Measurements from ENCODE around the gene VPS8.

Gene VPS8

GRCh38 chr3:185049710-185050109, 237.7 kb downstream of the VPS8 start:
- H3K36me3 Mint-ChIP-seq: peaks cover 82% of the 10 kb centered on the region
- ATAC-seq (ENCODE audit: low read depth) (no peak), DNase-seq (ENCODE audit: low spot score in 2 of 2) (no peak)
- no peaks in the 10 kb centered on the region for H3K4me1 Mint-ChIP-seq
- H3K9me3 Mint-ChIP-seq: peaks cover 6% of the 10 kb centered on the region
- no peaks in the 10 kb centered on the region for H3K27me3 Mint-ChIP-seq
- no peak overlapping the region for H3K4me3 Mint-ChIP-seq
- no peak overlapping the region for H3K27ac Mint-ChIP-seq

GRCh38 chr3:185051801-185052200, 239.8 kb downstream of the VPS8 start:
- Mint-ChIP-seq H3K27me3 (no peaks in the 10 kb centered on the region), H3K9me3 (peaks cover 14% of the 10 kb centered on the region), H3K36me3 (peaks cover 85% of the 10 kb centered on the region), H3K4me1 (no peaks in the 10 kb centered on the region), H3K27ac (no peak overlapping the region), H3K4me3 (no peak overlapping the region)
- DNase-seq (ENCODE audit: low spot score in 2 of 2) (no peak), ATAC-seq (ENCODE audit: low read depth) (no peak)

- H3K27ac Mint-ChIP-seq: no peak overlapping the region
- no peaks in the 10 kb centered on the region for H3K4me1 Mint-ChIP-seq
- DNase-seq (ENCODE audit: low spot score in 2 of 2): no peak
- peaks cover 18% of the 10 kb centered on the region for H3K9me3 Mint-ChIP-seq
- no peak overlapping the region for H3K4me3 Mint-ChIP-seq
- H3K27me3 Mint-ChIP-seq: no peaks in the 10 kb centered on the region
- H3K36me3 Mint-ChIP-seq: peaks cover 77% of the 10 kb centered on the region
- ATAC-seq (ENCODE audit: low read depth): no peak
Measured at GRCh38 chr3:185052631-185053030, 240.7 kb downstream of the VPS8 start.

GRCh38 chr3:185056908-185057307, 244.9 kb downstream of the VPS8 start:
- Mint-ChIP-seq H3K36me3 (peaks cover 41% of the 10 kb centered on the region), H3K4me3 (no peak overlapping the region), H3K27me3 (no peaks in the 10 kb centered on the region), H3K27ac (no peak overlapping the region), H3K9me3 (peaks cover 32% of the 10 kb centered on the region), H3K4me1 (no peaks in the 10 kb centered on the region)
- ATAC-seq (ENCODE audit: low read depth): no peak
- no peak for DNase-seq (ENCODE audit: low spot score in 2 of 2)

- DNase-seq (ENCODE audit: low spot score in 2 of 2): no peak
- Mint-ChIP-seq H3K36me3 (peaks cover 32% of the 10 kb centered on the region), H3K4me1 (no peaks in the 10 kb centered on the region), H3K4me3 (no peak overlapping the region), H3K27ac (no peak overlapping the region), H3K27me3 (no peaks in the 10 kb centered on the region), H3K9me3 (peaks cover 32% of the 10 kb centered on the region)
- ATAC-seq (ENCODE audit: low read depth): no peak
Measured at GRCh38 chr3:185057829-185058228, 245.9 kb downstream of the VPS8 start.

GRCh38 chr3:185058796-185059195, 246.8 kb downstream of the VPS8 start:
- Mint-ChIP-seq H3K4me3 (no peak overlapping the region), H3K36me3 (peaks cover 24% of the 10 kb centered on the region), H3K27me3 (peaks cover 1% of the 10 kb centered on the region), H3K27ac (no peak overlapping the region), H3K9me3 (peaks cover 32% of the 10 kb centered on the region), H3K4me1 (no peaks in the 10 kb centered on the region)
- no peak for ATAC-seq (ENCODE audit: low read depth)
- DNase-seq (ENCODE audit: low spot score in 2 of 2): no peak

GRCh38 chr3:185059766-185060165, 247.8 kb downstream of the VPS8 start:
- Mint-ChIP-seq H3K27ac (no peak overlapping the region), H3K4me1 (no peaks in the 10 kb centered on the region), H3K4me3 (no peak overlapping the region), H3K27me3 (peaks cover 1% of the 10 kb centered on the region), H3K36me3 (peaks cover 14% of the 10 kb centered on the region), H3K9me3 (peaks cover 26% of the 10 kb centered on the region)
- DNase-seq (ENCODE audit: low spot score in 2 of 2) (no peak), ATAC-seq (ENCODE audit: low read depth) (no peak)

GRCh38 chr3:185060655-185061054, 248.7 kb downstream of the VPS8 start:
- ATAC-seq (ENCODE audit: low read depth) (no peak), DNase-seq (ENCODE audit: low spot score in 2 of 2) (no peak)
- Mint-ChIP-seq H3K9me3 (peaks cover 22% of the 10 kb centered on the region), H3K27ac (no peak overlapping the region), H3K4me3 (no peak overlapping the region), H3K4me1 (no peaks in the 10 kb centered on the region), H3K36me3 (peaks cover 8% of the 10 kb centered on the region), H3K27me3 (peaks cover 1% of the 10 kb centered on the region)

- Mint-ChIP-seq H3K4me1 (no peaks in the 10 kb centered on the region), H3K36me3 (peaks cover 5% of the 10 kb centered on the region), H3K27ac (no peak overlapping the region), H3K9me3 (peaks cover 16% of the 10 kb centered on the region), H3K27me3 (peaks cover 3% of the 10 kb centered on the region), H3K4me3 (no peak overlapping the region)
- ATAC-seq (ENCODE audit: low read depth): no peak
- no peak for DNase-seq (ENCODE audit: low spot score in 2 of 2)
Measured at GRCh38 chr3:185062191-185062590, 250.2 kb downstream of the VPS8 start.

- H3K4me3 Mint-ChIP-seq: no peak overlapping the region
- H3K36me3 Mint-ChIP-seq: peaks cover 5% of the 10 kb centered on the region
- peaks cover 11% of the 10 kb centered on the region for H3K9me3 Mint-ChIP-seq
- DNase-seq (ENCODE audit: low spot score in 2 of 2): no peak
- no peaks in the 10 kb centered on the region for H3K4me1 Mint-ChIP-seq
- H3K27me3 Mint-ChIP-seq: peaks cover 3% of the 10 kb centered on the region
- no peak for ATAC-seq (ENCODE audit: low read depth)
- no peak overlapping the region for H3K27ac Mint-ChIP-seq
Measured at GRCh38 chr3:185063431-185063830, 251.5 kb downstream of the VPS8 start.

- H3K27ac Mint-ChIP-seq: no peak overlapping the region
- peaks cover 2% of the 10 kb centered on the region for H3K9me3 Mint-ChIP-seq
- peaks cover 3% of the 10 kb centered on the region for H3K36me3 Mint-ChIP-seq
- no peaks in the 10 kb centered on the region for H3K4me1 Mint-ChIP-seq
- H3K27me3 Mint-ChIP-seq: peaks cover 3% of the 10 kb centered on the region
- H3K4me3 Mint-ChIP-seq: no peak overlapping the region
- no peak for ATAC-seq (ENCODE audit: low read depth)
- DNase-seq (ENCODE audit: low spot score in 2 of 2): no peak
Measured at GRCh38 chr3:185065059-185065458, 253.1 kb downstream of the VPS8 start.

GRCh38 chr3:185066251-185066650, 254.3 kb downstream of the VPS8 start:
- Mint-ChIP-seq H3K27ac (no peak overlapping the region), H3K27me3 (peaks cover 3% of the 10 kb centered on the region), H3K9me3 (no peaks in the 10 kb centered on the region), H3K4me3 (no peak overlapping the region), H3K4me1 (no peaks in the 10 kb centered on the region), H3K36me3 (peaks cover 2% of the 10 kb centered on the region)
- ATAC-seq (ENCODE audit: low read depth) (no peak), DNase-seq (ENCODE audit: low spot score in 2 of 2) (no peak)

- Mint-ChIP-seq H3K27me3 (peaks cover 3% of the 10 kb centered on the region), H3K9me3 (no peaks in the 10 kb centered on the region), H3K27ac (no peak overlapping the region), H3K4me1 (no peaks in the 10 kb centered on the region), H3K36me3 (no peaks in the 10 kb centered on the region), H3K4me3 (no peak overlapping the region)
- no peak for DNase-seq (ENCODE audit: low spot score in 2 of 2)
- no peak for ATAC-seq (ENCODE audit: low read depth)
Measured at GRCh38 chr3:185067173-185067572, 255.2 kb downstream of the VPS8 start.

- no peaks in the 10 kb centered on the region for H3K36me3 Mint-ChIP-seq
- H3K9me3 Mint-ChIP-seq: no peaks in the 10 kb centered on the region
- ATAC-seq (ENCODE audit: low read depth) (no peak), DNase-seq (ENCODE audit: low spot score in 2 of 2) (no peak)
- peaks cover 6% of the 10 kb centered on the region for H3K27me3 Mint-ChIP-seq
- no peaks in the 10 kb centered on the region for H3K4me1 Mint-ChIP-seq
- no peak overlapping the region for H3K4me3 Mint-ChIP-seq
- no peak overlapping the region for H3K27ac Mint-ChIP-seq
Measured at GRCh38 chr3:185069037-185070030, 257.4 kb downstream of the VPS8 start.
